Keratinocyte (primary cell): Measurements from ENCODE around the gene NUAK1. TPM values are rescaled to one million over a fixed set of nuclear protein-coding genes. Genes with fewer than 3 reads are reported as not detected.

Experiments
- DNase-seq: peaks from one replicate; pipeline ENCODE4 v3.0.0-alpha.2; 2011; ENCODE audit warnings: low read depth, missing footprints, low spot score
- FAIRE-seq: peaks from 2 replicates; lab custom pipeline; 2011; peaks lifted over from hg19 to GRCh38; lab: Jason Lieb, UNC
- H2AFZ ChIP-seq: 2 replicates; pipeline ENCODE4 v1.6.0; 2012; ENCODE audit warnings: low read length, control low read depth, inconsistent platforms; ENCODE audit not compliant: control insufficient read depth
- H3K27ac ChIP-seq: 2 replicates; pipeline ENCODE4 v1.5.1; 2011; ENCODE audit warnings: low read length; ENCODE audit not compliant: control insufficient read depth, insufficient read depth
- H3K27me3 ChIP-seq: 3 replicates; pipeline ENCODE4 v1.6.0; 2011; ENCODE audit warnings: low read length; ENCODE audit not compliant: control insufficient read depth, insufficient read depth; ENCODE audit errors: extremely low read depth
- H3K36me3 ChIP-seq, 2 experiments: 2 replicates in 1 of 2; 3 replicates in 1 of 2; pipeline ENCODE4 v1.5.1; 2011; ENCODE audit warnings: low read length in 2 of 2, mild to moderate bottlenecking in 1 of 2; ENCODE audit not compliant: control insufficient read depth in 2 of 2, insufficient read depth in 2 of 2; ENCODE audit errors: extremely low read depth in 1 of 2
- H3K4me1 ChIP-seq: 3 replicates; pipeline ENCODE4 v1.5.1; 2011; ENCODE audit warnings: low read length; ENCODE audit not compliant: control insufficient read depth, insufficient read depth; ENCODE audit errors: extremely low read depth
- H3K4me2 ChIP-seq: 3 replicates; pipeline ENCODE4 v1.6.0; 2011; ENCODE audit warnings: low read depth, low read length; ENCODE audit not compliant: control insufficient read depth, insufficient read depth; ENCODE audit errors: extremely low read depth
- H3K4me3 ChIP-seq, 3 experiments: fragments of 200-600 bp in 1 of 3; sonication (generic) in 1 of 3; 2 replicates in 2 of 3; 3 replicates in 1 of 3; pipeline ENCODE4 v1.5.1; 2011 to 2016; ENCODE audit warnings: low read length in 3 of 3, mild to moderate bottlenecking in 3 of 3, control low read depth in 2 of 3, inconsistent platforms in 1 of 3, low read depth in 1 of 3, mixed read lengths in 1 of 3, mixed run types in 1 of 3, moderate library complexity in 1 of 3; ENCODE audit not compliant: control insufficient read depth in 2 of 3, insufficient read depth in 2 of 3; ENCODE audit errors: extremely low read depth in 1 of 3
- H3K79me2 ChIP-seq: 2 replicates; pipeline ENCODE4 v1.6.0; 2012; ENCODE audit warnings: low read length; ENCODE audit not compliant: control insufficient read depth, insufficient read depth
- H3K9ac ChIP-seq: 3 replicates; pipeline ENCODE4 v1.6.0; 2011; ENCODE audit warnings: low read length; ENCODE audit not compliant: control insufficient read depth, insufficient read depth; ENCODE audit errors: extremely low read depth
- H3K9me1 ChIP-seq: 3 replicates; pipeline ENCODE4 v1.6.0; 2011; ENCODE audit warnings: low read length; ENCODE audit not compliant: control insufficient read depth, insufficient read depth; ENCODE audit errors: extremely low read depth
- H3K9me3 ChIP-seq: 2 replicates; pipeline ENCODE4 v1.5.1; 2012; ENCODE audit warnings: low read depth, low read length; ENCODE audit not compliant: control insufficient read depth
- H4K20me1 ChIP-seq: 3 replicates; pipeline ENCODE4 v1.6.0; 2011; ENCODE audit warnings: low read length; ENCODE audit not compliant: control insufficient read depth, insufficient read depth; ENCODE audit errors: extremely low read depth
- CTCF ChIP-seq, 3 experiments: IDR thresholded peaks in 1 of 3; conservative IDR thresholded peaks in 1 of 3; optimal IDR thresholded peaks in 1 of 3; 2 replicates in 2 of 3; 3 replicates in 1 of 3; pipeline versions ENCODE3 to v1.5.1; 2011; ENCODE audit warnings: low read length in 3 of 3, mild to moderate bottlenecking in 3 of 3, moderate library complexity in 2 of 3, control low read depth in 1 of 3, inconsistent platforms in 1 of 3; ENCODE audit not compliant: insufficient read depth in 2 of 3; ENCODE audit errors: extremely low read depth in 1 of 3
- EZH2 ChIP-seq: IDR thresholded peaks from one replicate; pipeline ENCODE4 v1.6.1; 2012; ENCODE audit warnings: inconsistent platforms, mild to moderate bottlenecking, low read length, moderate library complexity
- dilution Hi-C: fragments of 300-500 bp; cut with MboI; formaldehyde crosslinking; loops from one replicate; pipeline ENCODE4 v1.7.0; 2020; ENCODE audit warnings: low sequenced_read_pairs; ENCODE audit not compliant: extremely low pct_ligation_motif_present
- polyA plus RNA-seq, 5 experiments: library from polyadenylated mRNA; depleted of rRNA in 3 of 5; stranded (reverse) in 3 of 5; stranded (forward) in 1 of 5; unstranded in 1 of 5; fragments of >200 nt; gene quantifications; 1 replicate in 1 of 5; 2 replicates in 3 of 5; 3 replicates in 1 of 5; pipeline versions ENCODE4 v1.2.1 to v1.2.3, GENCODE V29; 2011 to 2012; ENCODE audit warnings: missing spikeins in 2 of 5, low read depth in 1 of 5, low replicate concordance in 1 of 5

The NUAK1 gene
- polyA plus RNA-seq, 1 donor (not counting 4 experiments of a cell fraction or from before 2014, with no cell fraction given), result 12.3 TPM

GRCh38 chr12:106062693-106063092, 76.1 kb downstream of the NUAK1 start:
- Histone ChIP-seq H3K9ac (no peak overlapping the region), H3K27me3 (no peaks in the 10 kb centered on the region), H4K20me1 (no peaks in the 10 kb centered on the region), H3K4me3 (no peak overlapping the region), H2AFZ (no peak overlapping the region), H3K9me1 (no peaks in the 10 kb centered on the region), H3K9me3 (no peaks in the 10 kb centered on the region), H3K4me1 (peaks cover 8% of the 10 kb centered on the region), H3K4me2 (no peak overlapping the region), H3K27ac (no peak overlapping the region), H3K36me3 (peaks cover 10 to 16% of the 10 kb centered on the region in 2 experiments), H3K79me2 (no peaks in the 10 kb centered on the region)
- dilution Hi-C loops, result no loop called here
- TF ChIP-seq CTCF (optimal IDR thresholded peaks at IDR 0.05 in 1 of 3, IDR thresholded peaks at IDR 0.05 in 1 of 3, conservative IDR thresholded peaks at IDR 0.05 in 1 of 3; ENCODE audit: extremely low read depth in 1 of 3, insufficient read depth in 2 of 3, low read length in 3 of 3), result no peak
- no peak for TF ChIP-seq EZH2
- DNase-seq, result no peak
- FAIRE-seq, result no peak

GRCh38 chr12:106058256-106059182, 80.2 kb downstream of the NUAK1 start:
- dilution Hi-C loops, result no loop called here
- H3K27ac ChIP-seq, result no peak overlapping the region
- peaks cover 8% of the 10 kb centered on the region for H3K4me1 ChIP-seq
- TF ChIP-seq CTCF (optimal IDR thresholded peaks at IDR 0.05 in 1 of 3, IDR thresholded peaks at IDR 0.05 in 1 of 3, conservative IDR thresholded peaks at IDR 0.05 in 1 of 3; ENCODE audit: extremely low read depth in 1 of 3, insufficient read depth in 2 of 3, low read length in 3 of 3), result no peak
- no peak for TF ChIP-seq EZH2
- H3K27me3 ChIP-seq, result no peaks in the 10 kb centered on the region
- H3K4me3 ChIP-seq, result no peak overlapping the region
- no peaks in the 10 kb centered on the region for H3K9me3 ChIP-seq
- no peaks in the 10 kb centered on the region for H3K79me2 ChIP-seq
- no peak overlapping the region for H3K9ac ChIP-seq
- FAIRE-seq (peak; percentile 79), DNase-seq (no peak)
- no peak overlapping the region for H3K4me2 ChIP-seq
- no peaks in the 10 kb centered on the region for H3K36me3 ChIP-seq
- H4K20me1 ChIP-seq, result no peaks in the 10 kb centered on the region
- H2AFZ ChIP-seq, result no peak overlapping the region
- H3K9me1 ChIP-seq, result no peaks in the 10 kb centered on the region
